ENCODE measurements around the gene ZBTB20.

DNA sequence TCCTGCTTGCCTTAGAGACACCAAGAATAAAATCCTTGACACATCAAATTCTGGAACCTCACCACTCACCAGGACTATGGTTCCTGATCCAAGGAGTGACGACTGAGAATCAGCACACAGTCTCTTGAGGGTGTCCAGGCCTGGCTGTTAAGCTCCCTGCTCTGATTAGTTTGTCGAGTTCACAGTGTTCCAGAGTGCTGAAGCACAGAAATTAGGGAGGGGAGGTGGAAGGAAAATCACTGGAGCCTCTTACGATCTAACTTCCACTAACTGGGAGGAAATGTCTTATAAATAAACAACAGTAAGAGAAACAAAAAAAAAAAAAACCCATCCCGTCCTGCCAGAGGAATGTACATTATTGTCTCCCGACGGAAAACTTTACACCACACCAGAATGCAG, 523.0 kb downstream of the ZBTB20 start:
- no peak for TF ChIP-seq CTCF (IDR thresholded peaks at IDR 0.05 in 8 of 11, conservative IDR thresholded peaks at IDR 0.05 in 3 of 11)
- no peak for TF ChIP-seq POLR2A (IDR thresholded peaks at IDR 0.05)

Measured in spleen (tissue), 7 donors.